K562 (cell line): ENCODE results near the gene POMT2. TPM values are rescaled to one million over a fixed set of nuclear protein-coding genes. Genes with fewer than 3 reads are reported as not detected.

Experiments used
- ATAC-seq: fragments of 200-7000 bp; cut with Tn5 transposase; 3 replicates; pipeline ENCODE4 v1.9.1; 2020; ENCODE audit warnings: moderate library complexity
- BruUV-seq: library from RNA; stranded (reverse); fragments of 400-500 nt; replicated peaks from 2 replicates; lab custom pipeline; 2021; lab: Mats Ljungman, UMichigan
- CTCF ChIA-PET: fragments of 300-600 bp; formaldehyde crosslinking; extraction: SDS; loops from one replicate; lab custom pipeline; 2021; ENCODE audit warnings: low intra/inter-chr PET ratio; lab: Yijun Ruan, JAX
- POLR2A ChIA-PET: fragments of 300-600, 350-650 bp; sonication (Branson Sonifier 250); formaldehyde crosslinking; extraction: SDS; loops from one replicate; lab custom pipeline; 2021; ENCODE audit warnings: antibody characterized with exemption, inconsistent platforms; lab: Yijun Ruan, JAX
- DNase-seq, 4 experiments: peaks; one replicate each; pipeline versions ENCODE4 v3.0.0 to v3.0.0-alpha.2; 2011 to 2018; ENCODE audit warnings: low spot score in 3 of 4, mixed read lengths in 3 of 4; ENCODE audit errors: extremely low read depth in 1 of 4
- FAIRE-seq: peaks from 2 replicates; lab custom pipeline; 2011; peaks lifted over from hg19 to GRCh38; lab: Jason Lieb, UNC
- H2AFZ ChIP-seq: 2 replicates; pipeline ENCODE4 v1.6.0; 2011; ENCODE audit warnings: low read depth, low read length, control low read depth, inconsistent platforms
- H3K27ac ChIP-seq: fragments of 200-600 bp; 3 replicates; pipeline ENCODE4 v1.8.0; 2011; ENCODE audit warnings: low read depth, mild to moderate bottlenecking, control low read depth, inconsistent platforms, low read length, moderate library complexity, mixed read lengths; ENCODE audit errors: extremely low read depth
- H3K27me3 ChIP-seq, 2 experiments: fragments of 300-600 bp in 1 of 2; 2 replicates in 1 of 2; 3 replicates in 1 of 2; pipeline versions ENCODE4 v1.6.0 to v1.8.0; 2011; ENCODE audit warnings: inconsistent platforms in 2 of 2, low read length in 2 of 2, mild to moderate bottlenecking in 1 of 2, mixed read lengths in 1 of 2, moderate library complexity in 1 of 2; ENCODE audit not compliant: control insufficient read depth in 2 of 2, insufficient read depth in 2 of 2
- H3K36me3 ChIP-seq: fragments of 300-600 bp; 3 replicates; pipeline ENCODE4 v1.8.0; 2011; ENCODE audit warnings: mild to moderate bottlenecking, low read length, inconsistent platforms; ENCODE audit not compliant: control insufficient read depth, insufficient read depth
- H3K4me1 ChIP-seq, 2 experiments: fragments of 200-600 bp in 1 of 2; replicated peaks in 1 of 2; 2 replicates in 1 of 2; 3 replicates in 1 of 2; pipeline versions ENCODE4 v1.5.1 to v1.8.0; 2011; ENCODE audit warnings: inconsistent platforms in 2 of 2, low read length in 2 of 2, mild to moderate bottlenecking in 1 of 2, mixed read lengths in 1 of 2, moderate library complexity in 1 of 2; ENCODE audit not compliant: control insufficient read depth in 2 of 2, insufficient read depth in 2 of 2
- H3K4me2 ChIP-seq: 2 replicates; pipeline ENCODE4 v1.6.1; 2011; ENCODE audit warnings: low read length, control low read depth, inconsistent platforms, mixed read lengths; ENCODE audit not compliant: insufficient read depth
- H3K4me3 ChIP-seq: fragments of 200-600 bp; sonication (generic), shearing (Covaris generic); 2 replicates; pipeline ENCODE4 v1.5.1; 2016; ENCODE audit warnings: control low read depth, inconsistent platforms
- H3K79me2 ChIP-seq: fragments of 200-600 bp; 3 replicates; pipeline ENCODE4 v1.8.0; 2011; ENCODE audit warnings: low read length, inconsistent platforms; ENCODE audit not compliant: control insufficient read depth, insufficient read depth
- H3K9ac ChIP-seq, 2 experiments: 2 replicates each; pipeline versions ENCODE4 v1.6.0 to v1.6.1; 2011; ENCODE audit warnings: low read depth in 2 of 2, low read length in 2 of 2, control low read depth in 1 of 2, inconsistent platforms in 1 of 2, mild to moderate bottlenecking in 1 of 2, mixed read lengths in 1 of 2; ENCODE audit not compliant: insufficient read depth in 1 of 2
- H3K9me1 ChIP-seq: one replicate; pipeline ENCODE4 v1.6.0; 2011; ENCODE audit warnings: inconsistent platforms, mild to moderate bottlenecking, low read length, moderate library complexity; ENCODE audit not compliant: control insufficient read depth, insufficient read depth
- H3K9me3 ChIP-seq: replicated peaks from 2 replicates; pipeline ENCODE4 v1.5.1; 2011; ENCODE audit warnings: low read depth, low read length, inconsistent platforms; ENCODE audit not compliant: control insufficient read depth, insufficient read depth
- H4K20me1 ChIP-seq: replicated peaks from 2 replicates; pipeline ENCODE4 v1.6.1; 2011; ENCODE audit warnings: low read length, inconsistent platforms, mixed read lengths; ENCODE audit not compliant: control insufficient read depth, insufficient read depth
- SLC30A9 ChIP-seq: fragments of 250-450 bp; sonication (Bioruptor Pico); IDR thresholded peaks from 2 replicates; pipeline ENCODE4 v1.8.0; 2022; ENCODE audit warnings: mild to moderate bottlenecking, moderate library complexity
- STAT5A ChIP-seq: IDR thresholded peaks from 2 replicates; pipeline ENCODE4 v1.6.1; 2012; ENCODE audit warnings: low read length, inconsistent platforms, borderline replicate concordance
- ZFP30 ChIP-seq: fragments of 250-450 bp; sonication (Bioruptor Pico); IDR thresholded peaks from 2 replicates; pipeline ENCODE4 v1.8.0; 2022; ENCODE audit warnings: moderate library complexity, mild to moderate bottlenecking, inconsistent platforms, borderline replicate concordance
- ZFP36 ChIP-seq: fragments of 150-350 bp; IDR thresholded peaks from 2 replicates; pipeline ENCODE4 v1.6.1; 2018; ENCODE audit warnings: low read length, low read depth; ENCODE audit not compliant: partially characterized antibody
- ZNF121 ChIP-seq: sonication (generic); formaldehyde crosslinking; conservative IDR thresholded peaks from 2 replicates; pipeline ENCODE4 v1.8.0; 2022; ENCODE audit warnings: missing genetic modification reagents
- ZNF124 ChIP-seq: sonication (generic); formaldehyde crosslinking; IDR thresholded peaks from 2 replicates; pipeline ENCODE4 v1.8.1; 2022; ENCODE audit warnings: missing genetic modification reagents
- ZNF436 ChIP-seq: fragments of 250-450, 450-650 bp; sonication (Bioruptor Pico); formaldehyde crosslinking; IDR thresholded peaks from 2 replicates; pipeline ENCODE4 v1.7.0; 2020; ENCODE audit warnings: mild to moderate bottlenecking
- WGBS: fragments of 100-300 bp; shearing (Covaris generic); methylation state at CpG from one replicate; pipeline ENCODE4 v1.1.6; 2016; ENCODE audit warnings: low coverage, mixed read lengths; ENCODE audit not compliant: insufficient coverage; ENCODE audit errors: missing lambda C conversion rate; 5-methylcytosine and 5-hydroxymethylcytosine counted together
- in situ Hi-C: fragments of 300-500 bp; cut with MboI; formaldehyde crosslinking; loops from 4 replicates; pipeline ENCODE4 v1.15.0; 2018; ENCODE audit warnings: inconsistent platforms, mixed read lengths
- intact Hi-C: fragments of 100-400 bp; cut with micrococcal nuclease; formaldehyde crosslinking; loops from 2 replicates; pipeline ENCODE4 v1.14.2; 2022
- polyA plus RNA-seq, 8 experiments: library from polyadenylated mRNA; depleted of rRNA in 4 of 8; stranded (reverse) in 5 of 8; unstranded in 3 of 8; fragments of >200 nt; fragmentation: Nextera tagmentation in 2 of 8; fragmentation: Illumina TruSeq in 1 of 8; extraction: Ambion mirVana in 2 of 8; extraction: Trizol in 1 of 8; gene quantifications; 2 replicates each; pipeline versions ENCODE4 v1.2.1 to v1.2.3, GENCODE V29; 2011 to 2014; ENCODE audit warnings: inconsistent platforms in 1 of 8, missing spikeins in 1 of 8
- total RNA-seq, 7 experiments: library from RNA; depleted of rRNA in 6 of 7; stranded (reverse); fragments of >200 nt in 6 of 7; fragmentation: Illumina TruSeq in 2 of 7; extraction: Trizol in 2 of 7; gene quantifications; 2 replicates each; pipeline versions ENCODE4 v1.2.1 to v1.2.3, GENCODE V29; 2011 to 2021; ENCODE audit warnings: low replicate concordance in 1 of 7
- TF ChIP-seq, protein P1 (sequence below): sonication (generic); formaldehyde crosslinking; IDR thresholded peaks from 2 replicates; pipeline ENCODE4 v1.5.0; 2020; ENCODE audit warnings: missing genetic modification reagents
- TF ChIP-seq, protein P2 (sequence below), 2 experiments: fragments of 450-650 bp in 1 of 2; sonication (generic) in 1 of 2; formaldehyde crosslinking in 1 of 2; IDR thresholded peaks in 1 of 2; conservative IDR thresholded peaks in 1 of 2; 2 replicates each; pipeline versions ENCODE4 v1.6.1 to v1.8.1; 2016 to 2023; ENCODE audit warnings: mild to moderate bottlenecking in 2 of 2, moderate library complexity in 2 of 2, inconsistent platforms in 1 of 2, missing genetic modification reagents in 1 of 2
- TF ChIP-seq, protein P3 (sequence below): IDR thresholded peaks from 2 replicates; pipeline ENCODE4 v1.6.1; 2014; ENCODE audit warnings: antibody characterized with exemption
- TF ChIP-seq, protein P4 (sequence below): sonication (generic); formaldehyde crosslinking; IDR thresholded peaks from 2 replicates; pipeline ENCODE4 v1.8.1; 2022; ENCODE audit warnings: missing genetic modification reagents

The POMT2 gene
- total and polyA plus RNA-seq, 9 of the 15 experiments (the other 6 are each of a cell fraction or from before 2014, with no cell fraction given), result 0.39 to 16.6 (median 7.8) TPM

DNA sequence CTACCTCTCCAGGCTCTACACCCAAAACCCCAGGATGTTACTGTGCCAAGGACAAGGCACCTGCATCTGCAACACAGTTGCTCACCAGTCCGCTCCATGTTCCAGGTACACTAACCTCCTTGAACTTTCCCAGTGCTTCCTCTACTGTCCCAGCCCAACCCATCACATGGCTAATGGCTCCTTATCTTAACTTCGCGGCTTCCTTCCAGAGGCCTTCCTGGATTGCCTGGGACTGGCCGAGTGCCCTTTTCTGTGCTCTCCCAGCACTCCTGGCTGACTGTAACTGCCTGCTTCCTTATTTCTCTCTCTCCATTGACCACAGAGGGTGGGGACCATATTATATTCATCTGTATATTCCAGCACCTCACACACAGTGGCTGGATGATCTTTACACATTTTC is 20.9 kb downstream of the POMT2 start:
- Histone ChIP-seq H3K4me2 (no peak overlapping the region), H3K9ac (no peak overlapping the region), H3K27ac (no peak overlapping the region), H3K4me1 (peaks cover 0 to 5% of the 10 kb centered on the region in 2 experiments; a peak in 2 of 5 replicates), H4K20me1 (no peaks in the 10 kb centered on the region), H3K9me1 (no peaks in the 10 kb centered on the region), H3K27me3 (no peaks in the 10 kb centered on the region), H3K9me3 (no peaks in the 10 kb centered on the region), H3K4me3 (no peak overlapping the region), H3K79me2 (no peaks in the 10 kb centered on the region), H2AFZ (no peak overlapping the region), H3K36me3 (peaks cover 23% of the 10 kb centered on the region; the same call in 2 of the 3 replicates)
- ChIA-PET POLR2A (no interaction called here), CTCF (no interaction called here)
- peak; percentile 90 for TF ChIP-seq ZFP36
- no peak for TF ChIP-seq ZNF124
- peak; percentile 82; the same call in 1 of the 2 replicates for TF ChIP-seq ZNF436
- intact Hi-C loops (loop anchor here (5.0 kb wide), 2 partner anchors 158 to 253 kb away; partner anchors contain the start of genes AHSA1 and VIPAS39), in situ Hi-C loops (no loop called here)
- no peak for ATAC-seq
- WGBS, result 46% methylated on average over 4 of the region's 4 CpGs
- no TSS peak for BruUV-seq
- no peak for FAIRE-seq
- no peak for DNase-seq

DNA sequence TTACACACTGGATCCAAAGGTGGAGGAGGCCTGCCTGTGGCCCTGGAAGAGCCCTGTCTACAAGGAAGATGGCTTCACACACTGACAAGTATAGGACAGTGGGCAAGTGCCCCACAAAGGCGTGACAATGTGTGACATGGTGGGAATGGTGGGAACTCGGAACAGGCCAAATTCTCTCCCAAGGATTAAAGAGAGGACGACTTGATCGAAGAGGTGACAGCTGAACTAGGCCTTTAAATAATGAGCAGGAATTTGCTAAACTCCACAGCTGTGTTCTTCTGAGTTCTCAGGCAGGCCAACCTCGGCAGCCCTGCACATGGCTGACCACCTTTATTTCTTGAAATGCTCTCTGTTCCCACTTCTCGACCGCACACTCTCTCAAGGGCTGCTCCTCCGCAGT is 23.8 kb downstream of the POMT2 start:
- no peak for ATAC-seq
- WGBS, result 79% methylated on average over 7 of the region's 8 CpGs
- H4K20me1 ChIP-seq, result no peaks in the 10 kb centered on the region
- no peak overlapping the region for H3K4me3 ChIP-seq
- CTCF ChIA-PET, result no interaction called here
- no peak for FAIRE-seq
- H3K27ac ChIP-seq, result no peak overlapping the region
- no peaks in the 10 kb centered on the region for H3K4me1 ChIP-seq
- H3K4me2 ChIP-seq, result no peak overlapping the region
- no peak overlapping the region for H2AFZ ChIP-seq
- H3K36me3 ChIP-seq, result peaks cover 20% of the 10 kb centered on the region; the same call in 2 of the 3 replicates
- H3K9me1 ChIP-seq, result no peaks in the 10 kb centered on the region
- intact Hi-C loops, result no loop called here
- H3K79me2 ChIP-seq, result no peaks in the 10 kb centered on the region
- no peak overlapping the region for H3K9ac ChIP-seq
- no peak for DNase-seq
- H3K27me3 ChIP-seq, result no peaks in the 10 kb centered on the region
- POLR2A ChIA-PET, result interaction anchor here (2.6 kb wide), 1 partner anchor 9 kb away, joined by 8 read pairs; no protein-coding TSS in a partner anchor
- no peaks in the 10 kb centered on the region for H3K9me3 ChIP-seq
- no TSS peak for BruUV-seq
- in situ Hi-C loops, result no loop called here
- TF ChIP-seq, protein P1, sequence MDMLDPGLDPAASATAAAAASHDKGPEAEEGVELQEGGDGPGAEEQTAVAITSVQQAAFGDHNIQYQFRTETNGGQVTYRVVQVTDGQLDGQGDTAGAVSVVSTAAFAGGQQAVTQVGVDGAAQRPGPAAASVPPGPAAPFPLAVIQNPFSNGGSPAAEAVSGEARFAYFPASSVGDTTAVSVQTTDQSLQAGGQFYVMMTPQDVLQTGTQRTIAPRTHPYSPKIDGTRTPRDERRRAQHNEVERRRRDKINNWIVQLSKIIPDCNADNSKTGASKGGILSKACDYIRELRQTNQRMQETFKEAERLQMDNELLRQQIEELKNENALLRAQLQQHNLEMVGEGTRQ, result no peak
- TF ChIP-seq, protein P2, sequence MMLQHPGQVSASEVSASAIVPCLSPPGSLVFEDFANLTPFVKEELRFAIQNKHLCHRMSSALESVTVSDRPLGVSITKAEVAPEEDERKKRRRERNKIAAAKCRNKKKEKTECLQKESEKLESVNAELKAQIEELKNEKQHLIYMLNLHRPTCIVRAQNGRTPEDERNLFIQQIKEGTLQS (IDR thresholded peaks at IDR 0.05), result no peak
- TF ChIP-seq, protein P2 (CRISPR knock-in tag; conservative IDR thresholded peaks at IDR 0.05), result no peak
- TF ChIP-seq, protein P3, sequence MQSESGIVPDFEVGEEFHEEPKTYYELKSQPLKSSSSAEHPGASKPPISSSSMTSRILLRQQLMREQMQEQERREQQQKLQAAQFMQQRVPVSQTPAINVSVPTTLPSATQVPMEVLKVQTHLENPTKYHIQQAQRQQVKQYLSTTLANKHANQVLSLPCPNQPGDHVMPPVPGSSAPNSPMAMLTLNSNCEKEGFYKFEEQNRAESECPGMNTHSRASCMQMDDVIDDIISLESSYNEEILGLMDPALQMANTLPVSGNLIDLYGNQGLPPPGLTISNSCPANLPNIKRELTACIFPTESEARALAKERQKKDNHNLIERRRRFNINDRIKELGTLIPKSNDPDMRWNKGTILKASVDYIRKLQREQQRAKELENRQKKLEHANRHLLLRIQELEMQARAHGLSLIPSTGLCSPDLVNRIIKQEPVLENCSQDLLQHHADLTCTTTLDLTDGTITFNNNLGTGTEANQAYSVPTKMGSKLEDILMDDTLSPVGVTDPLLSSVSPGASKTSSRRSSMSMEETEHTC, result no peak
- TF ChIP-seq ZFP30 (CRISPR knock-in tag) (no peak), STAT5A (no peak), ZNF121 (CRISPR knock-in tag) (no peak), SLC30A9 (CRISPR knock-in tag) (no peak)
- TF ChIP-seq, protein P4, sequence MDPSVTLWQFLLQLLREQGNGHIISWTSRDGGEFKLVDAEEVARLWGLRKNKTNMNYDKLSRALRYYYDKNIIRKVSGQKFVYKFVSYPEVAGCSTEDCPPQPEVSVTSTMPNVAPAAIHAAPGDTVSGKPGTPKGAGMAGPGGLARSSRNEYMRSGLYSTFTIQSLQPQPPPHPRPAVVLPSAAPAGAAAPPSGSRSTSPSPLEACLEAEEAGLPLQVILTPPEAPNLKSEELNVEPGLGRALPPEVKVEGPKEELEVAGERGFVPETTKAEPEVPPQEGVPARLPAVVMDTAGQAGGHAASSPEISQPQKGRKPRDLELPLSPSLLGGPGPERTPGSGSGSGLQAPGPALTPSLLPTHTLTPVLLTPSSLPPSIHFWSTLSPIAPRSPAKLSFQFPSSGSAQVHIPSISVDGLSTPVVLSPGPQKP (CRISPR knock-in tag), result no peak
